HEK293 (cell line): ENCODE measurements around the gene AJM1.

Experiments used
- CTCF ChIA-PET: fragments of 350-600 bp; formaldehyde crosslinking; extraction: SDS; loops from one replicate; lab custom pipeline; 2021; ENCODE audit warnings: antibody characterized with exemption; lab: Yijun Ruan, JAX
- POLR2A ChIA-PET: fragments of 300-600 bp; formaldehyde crosslinking; extraction: SDS; loops from one replicate; lab custom pipeline; 2020; ENCODE audit warnings: antibody characterized with exemption, inconsistent platforms; lab: Yijun Ruan, JAX
- H3K27ac ChIP-seq: fragments of 200-500 bp; sonication (Bioruptor generic); 2 replicates; pipeline ENCODE4 v1.5.1; 2014; ENCODE audit warnings: low read depth, low read length, control low read depth, inconsistent platforms; ENCODE audit errors: extremely low read depth
- H3K36me3 ChIP-seq, 2 experiments: fragments of 200-500 bp in 1 of 2; sonication (Bioruptor generic) in 1 of 2; 1 replicate in 1 of 2; 2 replicates in 1 of 2; pipeline ENCODE4 v1.5.1; 2014 to 2017; ENCODE audit warnings: inconsistent platforms in 2 of 2, low read length in 2 of 2; ENCODE audit not compliant: control insufficient read depth in 2 of 2, insufficient read depth in 1 of 2
- H3K4me1 ChIP-seq: fragments of 200-500 bp; sonication (Bioruptor generic); 2 replicates; pipeline ENCODE4 v1.5.1; 2014; ENCODE audit warnings: mild to moderate bottlenecking, low read length, inconsistent platforms; ENCODE audit not compliant: control insufficient read depth, insufficient read depth
- H3K4me3 ChIP-seq: 2 replicates; pipeline ENCODE4 v1.5.1; 2011; ENCODE audit warnings: low read depth, mild to moderate bottlenecking, control low read depth, low read length, moderate library complexity
- H3K9me3 ChIP-seq: fragments of 200-500 bp; sonication (Bioruptor generic); 2 replicates; pipeline ENCODE4 v1.5.1; 2014; ENCODE audit warnings: low read depth, low read length, inconsistent platforms; ENCODE audit not compliant: control insufficient read depth, insufficient read depth
- ATF2 ChIP-seq: fragments of 450-650 bp; formaldehyde crosslinking; IDR thresholded peaks from 2 replicates; pipeline ENCODE4 v1.5.1; 2016; ENCODE audit warnings: missing biosample characterization, missing genetic modification characterization, low read depth
- BCL11B ChIP-seq: fragments of 450-650 bp; formaldehyde crosslinking; IDR thresholded peaks from 2 replicates; pipeline ENCODE4 v1.5.1; 2016; ENCODE audit warnings: low read depth, missing biosample characterization, missing genetic modification characterization
- KLF1 ChIP-seq: fragments of 450-650 bp; formaldehyde crosslinking; IDR thresholded peaks from 2 replicates; pipeline ENCODE4 v1.5.1; 2016; ENCODE audit warnings: missing biosample characterization, missing genetic modification characterization
- RBAK ChIP-seq: fragments of 450-650 bp; formaldehyde crosslinking; IDR thresholded peaks from 2 replicates; pipeline ENCODE4 v1.5.1; 2016; ENCODE audit warnings: missing biosample characterization, missing genetic modification characterization
- YY1 ChIP-seq: fragments of 450-650 bp; formaldehyde crosslinking; IDR thresholded peaks from 2 replicates; pipeline ENCODE4 v1.5.1; 2018; ENCODE audit warnings: missing biosample characterization, missing genetic modification characterization
- ZBTB1 ChIP-seq: fragments of 450-650 bp; formaldehyde crosslinking; IDR thresholded peaks from 2 replicates; pipeline ENCODE4 v1.5.1; 2016; ENCODE audit warnings: missing biosample characterization, missing genetic modification characterization
- ZBTB48 ChIP-seq: fragments of 450-650 bp; formaldehyde crosslinking; IDR thresholded peaks from 2 replicates; pipeline ENCODE4 v1.5.1; 2016; ENCODE audit warnings: missing biosample characterization, missing genetic modification characterization
- ZFP3 ChIP-seq: fragments of 450-650 bp; formaldehyde crosslinking; IDR thresholded peaks from 2 replicates; pipeline ENCODE4 v1.5.1; 2016; ENCODE audit warnings: low read depth, missing biosample characterization, missing genetic modification characterization
- ZNF140 ChIP-seq: fragments of 450-650 bp; formaldehyde crosslinking; IDR thresholded peaks from 2 replicates; pipeline ENCODE4 v1.5.1; 2016; ENCODE audit warnings: missing biosample characterization, missing genetic modification characterization
- ZNF202 ChIP-seq: fragments of 450-650 bp; formaldehyde crosslinking; IDR thresholded peaks from 2 replicates; pipeline ENCODE4 v1.5.1; 2016; ENCODE audit warnings: missing biosample characterization, missing genetic modification characterization, borderline replicate concordance
- ZNF248 ChIP-seq: fragments of 450-650 bp; formaldehyde crosslinking; IDR thresholded peaks from 2 replicates; pipeline ENCODE4 v1.5.1; 2017; ENCODE audit warnings: missing biosample characterization, missing genetic modification characterization
- ZNF350 ChIP-seq: fragments of 450-650 bp; formaldehyde crosslinking; IDR thresholded peaks from 2 replicates; pipeline ENCODE4 v1.5.0; 2017; ENCODE audit warnings: missing biosample characterization, mild to moderate bottlenecking, missing genetic modification characterization
- ZNF48 ChIP-seq: fragments of 450-650 bp; formaldehyde crosslinking; IDR thresholded peaks from 2 replicates; pipeline ENCODE4 v1.5.1; 2016; ENCODE audit warnings: missing biosample characterization, missing genetic modification characterization
- ZNF510 ChIP-seq: fragments of 450-650 bp; formaldehyde crosslinking; IDR thresholded peaks from 2 replicates; pipeline ENCODE4 v1.5.1; 2018; ENCODE audit warnings: mild to moderate bottlenecking, missing genetic modification characterization, missing biosample characterization; ENCODE audit not compliant: insufficient replicate concordance
- ZNF629 ChIP-seq: fragments of 450-650 bp; formaldehyde crosslinking; IDR thresholded peaks from 2 replicates; pipeline ENCODE4 v1.5.1; 2017; ENCODE audit warnings: missing biosample characterization, missing genetic modification characterization
- ZNF639 ChIP-seq: fragments of 450-650 bp; formaldehyde crosslinking; IDR thresholded peaks from 2 replicates; pipeline ENCODE4 v1.5.1; 2016; ENCODE audit warnings: missing biosample characterization, missing genetic modification characterization
- ZNF645 ChIP-seq: fragments of 450-650 bp; formaldehyde crosslinking; IDR thresholded peaks from 2 replicates; pipeline ENCODE4; 2016; ENCODE audit warnings: missing biosample characterization, missing genetic modification characterization
- ZNF704 ChIP-seq: fragments of 450-650 bp; formaldehyde crosslinking; IDR thresholded peaks from 2 replicates; pipeline ENCODE4 v1.5.1; 2016; ENCODE audit warnings: missing biosample characterization, missing genetic modification characterization
- ZNF830 ChIP-seq: fragments of 450-650 bp; IDR thresholded peaks from 2 replicates; pipeline ENCODE4 v1.5.0; 2018; ENCODE audit warnings: missing biosample characterization, missing genetic modification characterization, low read depth, mild to moderate bottlenecking, moderate library complexity
- TF ChIP-seq, protein P1 (sequence below): fragments of 450-650 bp; formaldehyde crosslinking; IDR thresholded peaks from 2 replicates; pipeline ENCODE4 v1.5.1; 2016; ENCODE audit warnings: missing biosample characterization, missing genetic modification characterization
- TF ChIP-seq, protein P2 (sequence below): fragments of 450-650 bp; formaldehyde crosslinking; IDR thresholded peaks from 2 replicates; pipeline ENCODE4 v1.5.1; 2016; ENCODE audit warnings: missing biosample characterization, missing genetic modification characterization
- TF ChIP-seq, protein P3 (sequence below): fragments of 450-650 bp; formaldehyde crosslinking; IDR thresholded peaks from 2 replicates; pipeline ENCODE4 v1.5.1; 2016; ENCODE audit warnings: missing biosample characterization, missing genetic modification characterization

Gene AJM1

DNA sequence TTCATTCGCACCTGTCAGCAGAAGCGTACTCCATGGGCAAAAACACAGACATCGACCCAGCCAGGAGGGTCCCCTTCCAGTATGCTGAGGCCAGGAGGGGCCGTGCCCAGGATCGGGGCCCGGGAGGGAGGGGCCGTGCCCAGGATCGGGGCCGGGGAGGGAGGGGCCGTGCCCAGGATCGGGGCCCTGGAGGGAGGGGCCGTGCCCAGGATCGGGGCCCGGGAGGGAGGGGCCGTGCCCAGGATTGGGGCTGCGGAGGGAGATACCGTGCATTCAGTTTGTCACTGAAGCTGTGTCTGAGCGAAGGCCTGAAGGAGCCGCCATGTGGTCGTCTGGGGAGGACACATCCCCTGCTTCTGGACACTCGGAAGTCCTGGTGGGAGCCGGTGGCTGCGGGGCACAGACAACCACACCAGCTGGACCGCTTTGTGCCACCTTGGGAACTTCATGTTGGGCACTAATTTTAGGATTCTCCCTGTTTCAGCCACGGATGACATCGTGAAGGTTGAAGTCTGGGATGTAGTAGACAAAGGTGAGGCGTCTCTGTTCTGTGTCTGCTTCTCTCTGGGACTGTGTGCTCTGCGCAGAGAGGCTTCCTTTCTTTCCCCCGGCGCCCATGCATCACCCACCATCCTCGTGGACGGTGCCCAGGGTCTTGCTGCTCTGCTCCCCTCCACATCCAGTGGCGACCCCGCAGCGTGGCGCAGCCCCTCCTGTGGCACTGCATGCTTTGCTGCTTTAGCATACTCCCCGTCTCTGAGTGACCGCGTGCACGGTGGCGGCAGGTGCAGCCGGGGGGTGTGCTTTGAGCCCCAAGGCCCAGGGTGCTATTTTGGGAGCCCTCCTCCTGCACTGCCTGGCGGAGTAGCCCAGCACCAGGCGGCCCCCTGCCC is 16.7 kb upstream of the AJM1 start:
- Histone ChIP-seq H3K27ac (no peak overlapping the region), H3K4me1 (no peaks in the 10 kb centered on the region), H3K4me3 (no peak overlapping the region), H3K36me3 (peaks cover 0 to 74% of the 10 kb centered on the region in 2 experiments; a peak in 2 of 3 replicates), H3K9me3 (no peaks in the 10 kb centered on the region)
- TF ChIP-seq, protein P1, sequence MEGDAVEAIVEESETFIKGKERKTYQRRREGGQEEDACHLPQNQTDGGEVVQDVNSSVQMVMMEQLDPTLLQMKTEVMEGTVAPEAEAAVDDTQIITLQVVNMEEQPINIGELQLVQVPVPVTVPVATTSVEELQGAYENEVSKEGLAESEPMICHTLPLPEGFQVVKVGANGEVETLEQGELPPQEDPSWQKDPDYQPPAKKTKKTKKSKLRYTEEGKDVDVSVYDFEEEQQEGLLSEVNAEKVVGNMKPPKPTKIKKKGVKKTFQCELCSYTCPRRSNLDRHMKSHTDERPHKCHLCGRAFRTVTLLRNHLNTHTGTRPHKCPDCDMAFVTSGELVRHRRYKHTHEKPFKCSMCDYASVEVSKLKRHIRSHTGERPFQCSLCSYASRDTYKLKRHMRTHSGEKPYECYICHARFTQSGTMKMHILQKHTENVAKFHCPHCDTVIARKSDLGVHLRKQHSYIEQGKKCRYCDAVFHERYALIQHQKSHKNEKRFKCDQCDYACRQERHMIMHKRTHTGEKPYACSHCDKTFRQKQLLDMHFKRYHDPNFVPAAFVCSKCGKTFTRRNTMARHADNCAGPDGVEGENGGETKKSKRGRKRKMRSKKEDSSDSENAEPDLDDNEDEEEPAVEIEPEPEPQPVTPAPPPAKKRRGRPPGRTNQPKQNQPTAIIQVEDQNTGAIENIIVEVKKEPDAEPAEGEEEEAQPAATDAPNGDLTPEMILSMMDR (tag by site-specific recombination), result no peak
- no peak for TF ChIP-seq BCL11B (tag by site-specific recombination)
- TF ChIP-seq ZNF645, result no peak
- TF ChIP-seq ZNF704 (tag by site-specific recombination), result no peak
- TF ChIP-seq ZNF510 (tag by site-specific recombination), result no peak
- ChIA-PET CTCF (interaction anchor here (0.6 to 3.6 kb wide), 4 partner anchors 17 to 120 kb away, joined by 3 to 14 read pairs (median 3); partner anchors contain the start of gene AJM1), POLR2A (interaction anchor here (0.5 kb wide), 2 partner anchors 69 to 209 kb away, joined by 4 read pairs; no protein-coding TSS in a partner anchor)

- Histone ChIP-seq H3K4me1 (no peaks in the 10 kb centered on the region), H3K4me3 (no peak overlapping the region), H3K9me3 (no peaks in the 10 kb centered on the region), H3K27ac (no peak overlapping the region), H3K36me3 (peaks cover 0 to 76% of the 10 kb centered on the region in 2 experiments; a peak in 1 of 3 replicates)
- ChIA-PET CTCF (interaction anchor here (0.6 to 1.3 kb wide), 4 partner anchors 16 to 121 kb away, joined by 3 read pairs; partner anchors contain the start of genes AJM1 and RABL6), POLR2A (no interaction called here)
- TF ChIP-seq ZBTB1 (tag by site-specific recombination) (no peak), ZNF248 (tag by site-specific recombination) (no peak), ZBTB48 (tag by site-specific recombination) (no peak), YY1 (tag by site-specific recombination) (no peak), ZNF830 (tag by site-specific recombination) (no peak), ZNF140 (tag by site-specific recombination) (no peak), ATF2 (tag by site-specific recombination) (no peak), ZNF48 (no peak), ZNF350 (tag by site-specific recombination) (no peak), KLF1 (tag by site-specific recombination) (no peak), ZNF629 (tag by site-specific recombination) (no peak), ZNF639 (tag by site-specific recombination) (no peak), RBAK (tag by site-specific recombination) (no peak), ZNF202 (tag by site-specific recombination) (no peak), ZFP3 (tag by site-specific recombination) (no peak)
- TF ChIP-seq, protein P2, sequence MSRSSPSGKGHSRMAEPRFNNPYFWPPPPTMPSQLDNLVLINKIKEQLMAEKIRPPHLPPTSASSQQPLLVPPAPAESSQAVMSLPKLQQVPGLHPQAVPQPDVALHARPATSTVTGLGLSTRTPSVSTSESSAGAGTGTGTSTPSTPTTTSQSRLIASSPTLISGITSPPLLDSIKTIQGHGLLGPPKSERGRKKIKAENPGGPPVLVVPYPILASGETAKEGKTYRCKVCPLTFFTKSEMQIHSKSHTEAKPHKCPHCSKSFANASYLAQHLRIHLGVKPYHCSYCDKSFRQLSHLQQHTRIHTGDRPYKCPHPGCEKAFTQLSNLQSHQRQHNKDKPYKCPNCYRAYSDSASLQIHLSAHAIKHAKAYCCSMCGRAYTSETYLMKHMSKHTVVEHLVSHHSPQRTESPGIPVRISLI (tag by site-specific recombination), result no peak
- TF ChIP-seq, protein P3, sequence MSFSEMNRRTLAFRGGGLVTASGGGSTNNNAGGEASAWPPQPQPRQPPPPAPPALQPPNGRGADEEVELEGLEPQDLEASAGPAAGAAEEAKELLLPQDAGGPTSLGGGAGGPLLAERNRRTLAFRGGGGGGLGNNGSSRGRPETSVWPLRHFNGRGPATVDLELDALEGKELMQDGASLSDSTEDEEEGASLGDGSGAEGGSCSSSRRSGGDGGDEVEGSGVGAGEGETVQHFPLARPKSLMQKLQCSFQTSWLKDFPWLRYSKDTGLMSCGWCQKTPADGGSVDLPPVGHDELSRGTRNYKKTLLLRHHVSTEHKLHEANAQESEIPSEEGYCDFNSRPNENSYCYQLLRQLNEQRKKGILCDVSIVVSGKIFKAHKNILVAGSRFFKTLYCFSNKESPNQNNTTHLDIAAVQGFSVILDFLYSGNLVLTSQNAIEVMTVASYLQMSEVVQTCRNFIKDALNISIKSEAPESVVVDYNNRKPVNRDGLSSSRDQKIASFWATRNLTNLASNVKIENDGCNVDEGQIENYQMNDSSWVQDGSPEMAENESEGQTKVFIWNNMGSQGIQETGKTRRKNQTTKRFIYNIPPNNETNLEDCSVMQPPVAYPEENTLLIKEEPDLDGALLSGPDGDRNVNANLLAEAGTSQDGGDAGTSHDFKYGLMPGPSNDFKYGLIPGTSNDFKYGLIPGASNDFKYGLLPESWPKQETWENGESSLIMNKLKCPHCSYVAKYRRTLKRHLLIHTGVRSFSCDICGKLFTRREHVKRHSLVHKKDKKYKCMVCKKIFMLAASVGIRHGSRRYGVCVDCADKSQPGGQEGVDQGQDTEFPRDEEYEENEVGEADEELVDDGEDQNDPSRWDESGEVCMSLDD, result no peak
Observed at GRCh38 chr9:136826188-136826541, 16.1 kb upstream of the AJM1 start.
